Measurements from ENCODE around the gene HOXB2.

HOXB2 gene

DNA sequence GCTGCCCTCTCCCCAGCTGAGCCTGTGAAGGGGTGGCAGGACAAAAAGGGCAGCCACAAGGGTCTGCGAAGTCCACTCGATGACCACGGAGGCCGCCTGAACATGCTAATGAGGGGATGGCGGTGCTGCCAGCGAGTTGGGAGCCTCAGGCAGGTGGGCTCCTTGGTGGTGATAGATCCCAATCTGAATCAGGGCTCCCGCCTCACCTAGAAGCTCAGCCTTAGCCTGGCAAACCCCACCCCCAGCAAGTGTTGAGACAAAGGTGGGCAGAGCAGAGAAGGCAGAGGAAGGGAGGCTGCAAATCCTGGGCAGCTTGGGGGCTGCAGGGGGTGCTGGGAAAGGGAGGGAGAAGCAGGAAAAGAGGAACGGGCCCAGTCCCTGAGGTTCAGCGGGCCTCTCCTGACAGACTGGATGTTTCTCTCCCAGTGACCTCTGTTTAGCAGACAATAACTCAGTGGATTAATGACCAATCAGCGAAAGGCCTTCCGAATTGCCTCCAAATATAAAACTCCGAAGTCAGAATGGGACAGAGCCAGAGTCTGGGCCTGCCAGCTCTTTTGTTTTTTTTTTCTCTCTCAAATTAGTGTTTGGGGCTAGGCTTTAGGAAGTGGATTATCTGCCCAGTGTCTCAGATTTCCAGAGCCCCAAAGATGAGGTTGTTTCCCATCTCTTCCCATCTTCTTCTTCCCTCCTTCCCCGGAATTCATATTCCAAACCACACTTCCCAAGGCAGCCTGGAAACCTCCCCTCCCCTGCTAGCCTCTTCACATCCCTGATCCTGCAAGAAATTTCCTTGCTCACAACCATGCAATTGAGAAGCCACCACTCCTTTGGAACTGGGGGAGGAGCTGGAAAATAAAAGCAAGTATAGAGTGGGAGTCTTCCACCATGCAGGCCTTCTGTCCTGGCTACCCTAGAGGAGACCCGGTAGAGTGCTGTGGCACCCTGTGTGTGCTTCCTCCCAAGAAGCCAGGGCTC lies 15.2 kb upstream of the HOXB2 start:
- in situ Hi-C loops (cut with MboI; ENCODE audit: low pct_unique_long_range_greater_than_20kb, low sequenced_read_pairs, unreplicated experiment): no loop called here
- no peak for DNase-seq (ENCODE audit: low spot score)
- no peak for TF ChIP-seq CTCF (IDR thresholded peaks at IDR 0.05; ENCODE audit: extremely low read depth, insufficient read depth, missing control alignments)

- DNase-seq (ENCODE audit: low spot score): no peak
- in situ Hi-C loops (cut with MboI; ENCODE audit: low pct_unique_long_range_greater_than_20kb, low sequenced_read_pairs, unreplicated experiment): no loop called here
- no peak for TF ChIP-seq CTCF (IDR thresholded peaks at IDR 0.05; ENCODE audit: extremely low read depth, insufficient read depth, missing control alignments)
These were observed 14.4 kb upstream of the HOXB2 start for GRCh38 chr17:48559122-48559839.

- in situ Hi-C loops (cut with MboI; ENCODE audit: low pct_unique_long_range_greater_than_20kb, low sequenced_read_pairs, unreplicated experiment): no loop called here
- no peak for DNase-seq (ENCODE audit: low spot score)
- TF ChIP-seq CTCF (IDR thresholded peaks at IDR 0.05; ENCODE audit: extremely low read depth, insufficient read depth, missing control alignments): no peak
These were observed 13.9 kb upstream of the HOXB2 start for GRCh38 chr17:48558831-48559121.

- in situ Hi-C loops (cut with MboI; ENCODE audit: low pct_unique_long_range_greater_than_20kb, low sequenced_read_pairs, unreplicated experiment): no loop called here
- TF ChIP-seq CTCF (IDR thresholded peaks at IDR 0.05; ENCODE audit: extremely low read depth, insufficient read depth, missing control alignments): no peak
These were observed 13.3 kb upstream of the HOXB2 start for GRCh38 chr17:48558057-48558830.

DNA sequence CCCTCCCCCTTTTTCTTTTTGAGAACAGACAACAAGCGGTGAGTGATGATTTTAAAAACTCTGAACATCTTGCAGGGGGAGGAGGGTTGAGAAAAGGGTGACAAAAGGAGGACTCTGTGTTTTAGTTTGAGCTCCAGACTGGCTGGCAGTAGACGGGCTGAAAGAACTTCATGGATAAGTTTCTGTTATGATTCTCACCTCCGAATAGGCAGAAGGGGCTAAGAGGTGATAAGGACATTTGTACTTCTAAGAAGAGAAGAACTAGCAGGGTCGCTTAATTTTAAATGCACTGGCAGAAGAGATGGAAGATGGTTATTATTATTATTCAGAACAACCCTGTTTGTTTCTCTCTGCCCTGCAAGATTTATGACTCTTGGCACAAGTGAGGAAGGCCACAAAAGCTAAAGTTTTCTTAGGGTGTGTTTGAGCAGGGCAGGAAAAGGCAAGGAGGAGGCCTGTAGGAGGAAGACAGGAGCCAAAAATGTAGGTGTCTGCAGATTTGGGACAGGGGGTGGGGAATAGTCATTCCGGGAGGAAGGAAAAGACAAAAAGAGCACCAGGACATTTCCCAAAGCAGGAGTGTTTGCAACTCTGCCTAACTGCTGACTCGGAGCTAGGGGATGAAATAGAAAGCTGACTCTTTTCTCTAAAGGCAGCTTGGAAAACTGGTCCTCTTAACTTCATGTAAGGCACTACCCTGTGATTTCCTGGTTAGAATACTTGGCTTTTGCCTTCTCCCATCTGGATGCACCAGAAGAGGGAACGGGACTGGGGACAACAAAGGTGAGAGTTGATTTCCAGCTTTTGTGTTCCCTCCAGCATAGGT lies 11.9 kb upstream of the HOXB2 start:
- TF ChIP-seq CTCF (IDR thresholded peaks at IDR 0.05; ENCODE audit: extremely low read depth, insufficient read depth, missing control alignments): no peak
- no peak for DNase-seq (ENCODE audit: low spot score)
- in situ Hi-C loops (cut with MboI; ENCODE audit: low pct_unique_long_range_greater_than_20kb, low sequenced_read_pairs, unreplicated experiment): no loop called here

More at GRCh38 chr17:48558057-48558830, 13.3 kb upstream of the HOXB2 start:
- no peak for DNase-seq (ENCODE audit: low spot score)

DNA sequence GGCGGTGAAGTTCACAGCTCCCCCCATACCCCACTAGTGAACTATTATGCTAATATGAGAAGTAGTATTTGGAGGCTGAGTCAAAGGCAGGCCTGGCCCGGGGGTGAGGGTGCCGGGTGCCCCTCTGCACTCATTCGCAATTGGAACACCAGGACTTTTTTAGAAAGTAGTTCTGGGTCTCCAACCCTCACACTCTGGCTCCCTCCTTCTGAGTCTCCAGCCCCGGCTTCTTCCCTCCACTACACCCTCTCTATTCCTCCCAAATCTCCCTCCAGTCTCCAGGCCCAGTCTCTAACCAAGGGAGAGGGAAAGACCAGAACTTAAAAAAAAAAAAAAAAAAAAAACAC lies 11.3 kb upstream of the HOXB2 start:
- in situ Hi-C loops (cut with MboI; ENCODE audit: low pct_unique_long_range_greater_than_20kb, low sequenced_read_pairs, unreplicated experiment): no loop called here
- DNase-seq (ENCODE audit: low spot score): no peak
- no peak for TF ChIP-seq CTCF (IDR thresholded peaks at IDR 0.05; ENCODE audit: extremely low read depth, insufficient read depth, missing control alignments)
